Body of pancreas (tissue), 4 donors: ENCODE data around the gene RANBP17. TPM values are rescaled to one million over a fixed set of nuclear protein-coding genes. Genes with fewer than 3 reads are reported as not detected.

ENCODE experiments used
- ATAC-seq: fragments of 150-250 bp; one replicate; pipeline ENCODE4 v1.9.1; 2016
- DNase-seq, 4 donors: peaks; one replicate each; pipeline ENCODE4 v3.0.0-alpha.2; 2019
- H3K27ac ChIP-seq, 4 donors: fragments of 200-600 bp; sonication (generic); 1 replicate in 3 of 4; 2 replicates in 1 of 4; pipeline versions ENCODE4 v1.5.1 to v1.6.1; 2016 to 2019; ENCODE audit warnings: mild to moderate bottlenecking in 1 of 4, mixed read lengths in 1 of 4, moderate library complexity in 1 of 4
- H3K27me3 ChIP-seq, 2 donors: fragments of 200-600 bp; sonication (generic); one replicate each; pipeline ENCODE4 v1.6.0; 2016; ENCODE audit warnings: mild to moderate bottlenecking in 1 of 2
- H3K36me3 ChIP-seq, 2 donors: fragments of 200-600 bp; sonication (generic); replicated peaks in 1 of 2; 2 replicates each; pipeline ENCODE4 v1.5.1; 2016; ENCODE audit warnings: low read depth in 2 of 2; ENCODE audit not compliant: insufficient read depth in 1 of 2
- H3K4me1 ChIP-seq: fragments of 200-600 bp; sonication (generic); one replicate; pipeline ENCODE4 v1.6.0; 2016
- H3K4me3 ChIP-seq, 2 donors: fragments of 200-600 bp; sonication (generic); 1 replicate in 1 of 2; 2 replicates in 1 of 2; pipeline ENCODE4 v1.5.1; 2016 to 2019
- H3K9me3 ChIP-seq, 3 donors: fragments of 200-600 bp; sonication (generic); 1 replicate in 2 of 3; 2 replicates in 1 of 3; pipeline ENCODE4 v1.5.1; 2016
- POLR2A ChIP-seq, 3 donors: fragments of 450-650 bp; IDR thresholded peaks; one replicate each; pipeline ENCODE4 v1.6.1; 2016; ENCODE audit warnings: antibody characterized with exemption in 3 of 3, mild to moderate bottlenecking in 2 of 3
- WGBS, 2 donors: methylation state at CpG; one replicate each; pipeline ENCODE4 v1.1.5; 2017; 5-methylcytosine and 5-hydroxymethylcytosine counted together
- intact Hi-C: fragments of 100-400 bp; cut with DNase I; formaldehyde crosslinking; loops from one replicate; pipeline ENCODE4 v1.15.1; 2023
- total RNA-seq, 2 donors: library from RNA; depleted of rRNA; stranded (reverse); fragments of >200 nt; gene quantifications; one replicate each; pipeline ENCODE4 v1.1.0, GENCODE V29; 2016
- TF ChIP-seq, protein P1 (sequence below), 7 experiments: fragments of 450-650 bp in 4 of 7; fragments of 200-600 bp in 3 of 7; sonication (generic) in 3 of 7; IDR thresholded peaks; one replicate each; pipeline ENCODE4 v1.5.1; 2016 to 2019; ENCODE audit warnings: antibody characterized with exemption in 7 of 7

The RANBP17 gene
- total RNA-seq, 2 donors from 2014 or later = 6.6 to 9.1 TPM

DNA sequence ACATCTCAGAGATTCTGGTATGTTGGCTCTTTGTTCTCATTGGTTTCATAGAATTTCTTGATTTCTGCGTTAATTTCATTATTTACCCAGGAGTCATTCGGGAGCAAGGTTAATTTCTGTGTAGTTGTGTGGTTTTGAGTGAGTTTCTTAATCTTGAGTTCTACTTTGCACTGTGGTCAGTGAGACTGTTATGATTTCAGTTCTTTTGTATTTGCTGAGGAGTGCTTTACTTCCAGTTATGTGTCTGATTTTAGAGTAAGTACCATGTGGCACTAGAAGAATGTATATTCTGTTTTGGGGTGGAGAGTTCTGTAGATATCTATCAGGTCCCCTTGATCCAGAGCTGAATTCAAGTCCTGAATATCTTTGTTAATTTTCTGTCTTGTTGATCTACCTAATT is 12.2 kb downstream of the RANBP17 start:
- Histone ChIP-seq H3K9me3 (no peaks in the 10 kb centered on the region), H3K27ac (no peak overlapping the region), H3K4me3 (no peak overlapping the region), H3K36me3 (no peaks in the 10 kb centered on the region), H3K27me3 (no peaks in the 10 kb centered on the region), H3K4me1 (no peaks in the 10 kb centered on the region)
- 91% methylated on average over 2 of the region's 2 CpGs for WGBS, 2 donors
- DNase-seq = no peak
- TF ChIP-seq, protein P1, sequence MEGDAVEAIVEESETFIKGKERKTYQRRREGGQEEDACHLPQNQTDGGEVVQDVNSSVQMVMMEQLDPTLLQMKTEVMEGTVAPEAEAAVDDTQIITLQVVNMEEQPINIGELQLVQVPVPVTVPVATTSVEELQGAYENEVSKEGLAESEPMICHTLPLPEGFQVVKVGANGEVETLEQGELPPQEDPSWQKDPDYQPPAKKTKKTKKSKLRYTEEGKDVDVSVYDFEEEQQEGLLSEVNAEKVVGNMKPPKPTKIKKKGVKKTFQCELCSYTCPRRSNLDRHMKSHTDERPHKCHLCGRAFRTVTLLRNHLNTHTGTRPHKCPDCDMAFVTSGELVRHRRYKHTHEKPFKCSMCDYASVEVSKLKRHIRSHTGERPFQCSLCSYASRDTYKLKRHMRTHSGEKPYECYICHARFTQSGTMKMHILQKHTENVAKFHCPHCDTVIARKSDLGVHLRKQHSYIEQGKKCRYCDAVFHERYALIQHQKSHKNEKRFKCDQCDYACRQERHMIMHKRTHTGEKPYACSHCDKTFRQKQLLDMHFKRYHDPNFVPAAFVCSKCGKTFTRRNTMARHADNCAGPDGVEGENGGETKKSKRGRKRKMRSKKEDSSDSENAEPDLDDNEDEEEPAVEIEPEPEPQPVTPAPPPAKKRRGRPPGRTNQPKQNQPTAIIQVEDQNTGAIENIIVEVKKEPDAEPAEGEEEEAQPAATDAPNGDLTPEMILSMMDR (IDR thresholded peaks at IDR 0.05) = no peak
- TF ChIP-seq POLR2A (IDR thresholded peaks at IDR 0.05) = no peak
- intact Hi-C loops = no loop called here
- no peak for ATAC-seq

DNA sequence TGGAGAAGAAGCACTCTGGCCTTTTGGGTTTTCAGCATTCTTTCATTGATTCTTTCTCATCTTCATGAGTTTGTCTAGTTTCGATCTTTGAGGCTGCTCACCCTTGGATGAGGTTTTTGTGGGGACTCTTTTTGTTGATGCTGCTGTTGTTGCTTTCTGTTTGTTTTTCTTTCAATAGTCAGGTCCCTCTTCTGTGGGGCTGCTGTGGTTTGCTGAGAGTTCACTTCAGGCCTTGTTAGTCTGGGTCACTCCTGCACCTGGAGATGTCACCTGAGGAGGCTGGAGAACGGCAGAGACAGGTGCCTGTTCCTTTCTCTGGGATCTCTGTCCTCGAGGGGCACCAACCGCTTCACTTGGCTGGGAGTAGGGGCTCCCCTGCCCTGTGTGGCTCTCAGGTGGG is 14.0 kb downstream of the RANBP17 start:
- intact Hi-C loops = no loop called here
- Histone ChIP-seq H3K9me3 (no peaks in the 10 kb centered on the region), H3K36me3 (no peaks in the 10 kb centered on the region), H3K27me3 (no peaks in the 10 kb centered on the region), H3K4me1 (no peaks in the 10 kb centered on the region), H3K27ac (no peak overlapping the region), H3K4me3 (no peak overlapping the region)
- ATAC-seq = no peak
- TF ChIP-seq, protein P1 (IDR thresholded peaks at IDR 0.05) = no peak
- no peak for TF ChIP-seq POLR2A (IDR thresholded peaks at IDR 0.05)
- 93 to 96% methylated on average over 4 of the region's 4 CpGs for WGBS, 2 donors
- DNase-seq = no peak

DNA sequence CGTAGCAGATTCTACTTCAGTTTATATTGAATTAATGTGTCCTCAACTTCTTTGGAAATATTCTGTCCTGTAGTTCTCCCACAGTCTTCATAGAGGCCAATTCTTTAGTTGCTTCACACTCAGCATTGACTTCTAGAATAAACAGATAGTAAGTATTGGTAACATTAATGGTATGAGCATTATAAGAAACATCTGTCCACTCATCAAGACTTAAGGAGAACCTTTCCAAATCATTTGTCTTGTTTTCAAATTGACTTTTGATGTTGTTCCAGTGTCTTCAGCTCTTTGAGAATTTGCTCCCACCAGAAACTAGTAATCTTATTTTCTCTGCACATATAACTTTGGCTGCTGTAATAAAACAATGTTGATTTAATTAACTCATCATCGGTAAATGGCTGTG is 18.3 kb downstream of the RANBP17 start:
- no peaks in the 10 kb centered on the region for H3K9me3 ChIP-seq
- intact Hi-C loops = no loop called here
- DNase-seq (no peak), ATAC-seq (no peak)
- H3K36me3 ChIP-seq = no peaks in the 10 kb centered on the region
- WGBS, 2 donors = 92 to 96% methylated on average over 2 of the region's 2 CpGs
- peaks cover 4% of the 10 kb centered on the region for H3K4me1 ChIP-seq
- TF ChIP-seq, protein P1 (IDR thresholded peaks at IDR 0.05) = no peak
- no peak for TF ChIP-seq POLR2A (IDR thresholded peaks at IDR 0.05)
- H3K27me3 ChIP-seq = no peaks in the 10 kb centered on the region
- no peak overlapping the region for H3K27ac ChIP-seq
- H3K4me3 ChIP-seq = no peak overlapping the region

DNA sequence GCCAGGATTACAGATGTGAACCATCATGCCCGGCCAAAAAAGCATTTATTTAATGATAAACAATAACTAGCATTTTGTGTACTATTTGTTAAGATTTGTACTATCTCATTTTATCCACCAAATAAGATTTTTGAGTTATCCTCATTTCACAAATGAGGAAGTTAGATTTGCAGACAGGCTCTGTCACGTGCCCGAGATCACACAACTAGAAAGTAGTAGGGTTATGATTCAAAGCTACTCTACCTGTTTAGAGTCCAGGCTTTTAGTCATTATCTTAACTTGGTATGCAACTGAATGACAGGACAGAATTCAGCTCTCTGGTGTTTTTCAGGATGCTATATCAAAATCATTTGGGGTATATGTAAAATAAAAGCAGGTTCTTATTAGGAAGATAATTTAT is 20.5 kb downstream of the RANBP17 start:
- H3K27me3 ChIP-seq = no peaks in the 10 kb centered on the region
- no peaks in the 10 kb centered on the region for H3K9me3 ChIP-seq
- no peak overlapping the region for H3K27ac ChIP-seq
- H3K4me1 ChIP-seq = peaks cover 22% of the 10 kb centered on the region
- TF ChIP-seq POLR2A (IDR thresholded peaks at IDR 0.05) = no peak
- TF ChIP-seq, protein P1 (IDR thresholded peaks at IDR 0.05) = no peak
- DNase-seq (no peak), ATAC-seq (no peak)
- H3K36me3 ChIP-seq = no peaks in the 10 kb centered on the region
- 96% methylated on average over 3 of the region's 3 CpGs for WGBS, 2 donors
- intact Hi-C loops = no loop called here
- no peak overlapping the region for H3K4me3 ChIP-seq

DNA sequence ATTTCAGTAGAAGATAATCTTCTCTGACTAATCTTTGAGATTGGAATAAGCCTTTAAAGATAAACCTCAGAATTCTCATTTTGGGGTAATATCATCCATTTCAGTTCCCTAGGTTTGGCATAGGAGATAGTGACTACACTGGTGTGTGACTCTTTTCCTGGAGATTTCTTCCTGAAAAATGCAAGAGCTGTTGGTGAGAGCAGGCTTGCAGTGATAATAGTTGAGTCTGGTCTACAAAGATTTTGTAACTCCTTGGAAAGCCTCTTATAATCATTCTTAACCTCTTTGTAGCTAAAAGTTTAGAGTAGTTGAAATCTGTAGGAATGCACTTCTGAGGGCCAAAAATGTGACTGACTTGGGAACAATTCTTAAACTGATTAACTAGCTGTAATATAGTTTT is 23.4 kb downstream of the RANBP17 start:
- H3K4me3 ChIP-seq = no peak overlapping the region
- ATAC-seq (no peak), DNase-seq (no peak)
- TF ChIP-seq POLR2A (IDR thresholded peaks at IDR 0.05) = no peak
- TF ChIP-seq, protein P1 (IDR thresholded peaks at IDR 0.05) = no peak
- peaks cover 22% of the 10 kb centered on the region for H3K4me1 ChIP-seq
- no peaks in the 10 kb centered on the region for H3K27me3 ChIP-seq
- H3K36me3 ChIP-seq = no peaks in the 10 kb centered on the region
- intact Hi-C loops = no loop called here
- H3K27ac ChIP-seq = no peak overlapping the region
- H3K9me3 ChIP-seq = no peaks in the 10 kb centered on the region
